Vagina (tissue), 2 donors: ENCODE measurements around the gene THADA.
A peak's percentile ranks its signal among the peaks of the same experiment; 100 is the strongest.

ENCODE experiments used
- CTCF ChIP-seq, 3 experiments: fragments of 450-650 bp in 2 of 3; fragments of 200-600 bp in 1 of 3; sonication (generic) in 1 of 3; IDR thresholded peaks; one replicate each; pipeline ENCODE4 v1.5.1; 2017 to 2019; ENCODE audit warnings: antibody characterized with exemption in 3 of 3, mild to moderate bottlenecking in 2 of 3, moderate library complexity in 2 of 3
- POLR2A ChIP-seq, 2 donors: fragments of 450-650 bp; IDR thresholded peaks; one replicate each; pipeline ENCODE4 v1.6.1; 2017; ENCODE audit warnings: antibody characterized with exemption in 2 of 2, mild to moderate bottlenecking in 2 of 2, moderate library complexity in 2 of 2
- POLR2AphosphoS5 ChIP-seq, 2 donors: sonication (generic); formaldehyde crosslinking; IDR thresholded peaks; one replicate each; pipeline ENCODE4 v1.9.0; 2017; ENCODE audit warnings: antibody characterized with exemption in 2 of 2, mild to moderate bottlenecking in 2 of 2, low read depth in 1 of 2; ENCODE audit not compliant: insufficient read depth in 1 of 2

GRCh38 chr2:43218702-43219382, 377.0 kb downstream of the THADA start:
- no peak for TF ChIP-seq CTCF (IDR thresholded peaks at IDR 0.05)
- no peak for TF ChIP-seq POLR2A (IDR thresholded peaks at IDR 0.05)
- TF ChIP-seq POLR2AphosphoS5 (IDR thresholded peaks at IDR 0.05; ENCODE audit: insufficient read depth in 1 of 2, low read depth in 1 of 2), result peak in 1 of 2 donors; percentile 66
